Ramos (cell line): Measurements from ENCODE around the gene IL15RA.
"Not testable (repeated sequence)": the region's sequence is repeated elsewhere in the genome, so short reads cannot be mapped to it uniquely, and the experiment has no call there.

Source experiments
- in situ Hi-C: fragments of 300-500 bp; cut with MboI; formaldehyde crosslinking; loops from one replicate; pipeline ENCODE4 v1.14.3; 2022; ENCODE audit warnings: low sequenced_read_pairs; ENCODE audit not compliant: unreplicated experiment

Gene IL15RA

GRCh38 chr10:6008497-6009142 is 31.3 kb upstream of the IL15RA start:
- in situ Hi-C loops, result no loop called here

- in situ Hi-C loops, result no loop called here
These were observed 29.6 kb upstream of the IL15RA start for GRCh38 chr10:6006991-6007390.

GRCh38 chr10:6006546-6006945 is 29.2 kb upstream of the IL15RA start:
- in situ Hi-C loops, result no loop called here

GRCh38 chr10:6005856-6006395 is 28.6 kb upstream of the IL15RA start:
- in situ Hi-C loops, result no loop called here

- in situ Hi-C loops, result not testable (repeated sequence)
These were observed 27.9 kb upstream of the IL15RA start for GRCh38 chr10:6005161-6005804.

- in situ Hi-C loops, result no loop called here
These were observed 25.6 kb upstream of the IL15RA start for GRCh38 chr10:6002809-6003510.

GRCh38 chr10:5999440-6000165 is 22.3 kb upstream of the IL15RA start:
- in situ Hi-C loops, result no loop called here

- in situ Hi-C loops, result no loop called here
These were observed 19.4 kb upstream of the IL15RA start for GRCh38 chr10:5996696-5997095.

GRCh38 chr10:5992398-5992797 is 15.1 kb upstream of the IL15RA start:
- in situ Hi-C loops, result no loop called here

GRCh38 chr10:5991708-5992107 is 14.4 kb upstream of the IL15RA start:
- in situ Hi-C loops, result no loop called here

- in situ Hi-C loops, result no loop called here
These were observed 12.4 kb upstream of the IL15RA start for GRCh38 chr10:5989756-5990155.

- in situ Hi-C loops, result no loop called here
These were observed 11.1 kb upstream of the IL15RA start for GRCh38 chr10:5988336-5988920.

GRCh38 chr10:5987747-5988146 is 10.4 kb upstream of the IL15RA start:
- in situ Hi-C loops, result no loop called here

- in situ Hi-C loops, result no loop called here
These were observed 7.7 kb upstream of the IL15RA start for GRCh38 chr10:5985029-5985428.

- in situ Hi-C loops, result no loop called here
These were observed 6.4 kb upstream of the IL15RA start for GRCh38 chr10:5983774-5984173.

- in situ Hi-C loops, result no loop called here
These were observed 4.2 kb upstream of the IL15RA start for GRCh38 chr10:5981529-5981928.

GRCh38 chr10:5978230-5978489 is 817 bp upstream of the IL15RA start:
- in situ Hi-C loops, result no loop called here

GRCh38 chr10:5976512-5977470 is 552 bp downstream of the IL15RA start:
- in situ Hi-C loops, result no loop called here

- in situ Hi-C loops, result no loop called here
These were observed 1.5 kb downstream of the IL15RA start for GRCh38 chr10:5975641-5976473.
